HCT116 (cell line): ENCODE measurements around the gene ZNF248. TPM values are rescaled to one million over a fixed set of nuclear protein-coding genes. Genes with fewer than 3 reads are reported as not detected.

Source experiments
- ATAC-seq: fragments of 200-7000 bp; cut with Tn5 transposase; 2 replicates; pipeline ENCODE4 v1.9.1; 2020; ENCODE audit warnings: mild to moderate bottlenecking, moderate library complexity
- BruUV-seq: library from RNA; stranded (reverse); fragments of 400-500 nt; replicated peaks from 2 replicates; lab custom pipeline; 2021; lab: Mats Ljungman, UMichigan
- CTCF ChIA-PET: fragments of 300-600 bp; sonication (Branson Sonifier 250); formaldehyde crosslinking; loops from one replicate; lab custom pipeline; 2021; ENCODE audit warnings: antibody characterized with exemption; lab: Charles Lee
- POLR2A ChIA-PET: fragments of 300-600, 350-600 bp; sonication (Branson Sonifier 250); formaldehyde crosslinking; loops from one replicate; lab custom pipeline; 2021; ENCODE audit warnings: antibody characterized with exemption; lab: Charles Lee
- RAD21 ChIA-PET, 2 experiments: fragments of 300-600 bp; sonication (Branson Sonifier 250); formaldehyde crosslinking; loops; one replicate each; lab custom pipeline; 2023; ENCODE audit warnings: low total read pairs in 2 of 2; ENCODE audit not compliant: uncharacterized antibody in 2 of 2, unreplicated experiment in 2 of 2, low non-redundant PET in 1 of 2; lab: Charles Lee
- DNase-seq: peaks from one replicate; pipeline ENCODE4 v3.0.0-alpha.2; 2010; ENCODE audit warnings: low read depth, low spot score
- H2AFZ ChIP-seq: fragments of 200-600 bp; shearing (Covaris generic), sonication (generic); 2 replicates; pipeline ENCODE4 v1.6.1; 2017; ENCODE audit warnings: low read depth, mixed run types, mixed read lengths, antibody characterized with exemption, low read length; ENCODE audit not compliant: poor library complexity, severe bottlenecking
- H3K27ac ChIP-seq: 2 replicates; pipeline ENCODE4 v1.5.1; 2012; ENCODE audit warnings: low read depth, low read length
- H3K27me3 ChIP-seq: fragments of 200-600 bp; sonication (generic); 2 replicates; pipeline ENCODE4 v1.6.1; 2016; ENCODE audit warnings: mixed run types, low read length, mixed read lengths; ENCODE audit not compliant: insufficient read depth
- H3K36me3 ChIP-seq, 2 experiments: fragments of 200-500 bp in 1 of 2; fragments of 200-600 bp in 1 of 2; sonication (Bioruptor generic) in 1 of 2; sonication (generic) in 1 of 2; 2 replicates each; pipeline versions ENCODE4 v1.5.1 to v1.6.1; 2014 to 2016; ENCODE audit warnings: low read length in 2 of 2, inconsistent platforms in 1 of 2, mixed read lengths in 1 of 2, mixed run types in 1 of 2; ENCODE audit not compliant: insufficient read depth in 2 of 2, control insufficient read depth in 1 of 2
- H3K4me1 ChIP-seq, 2 experiments: fragments of 200-600 bp in 1 of 2; sonication (generic) in 1 of 2; 2 replicates each; pipeline versions ENCODE4 v1.5.1 to v1.6.1; 2012 to 2017; ENCODE audit warnings: low read length in 2 of 2, inconsistent platforms in 1 of 2, mild to moderate bottlenecking in 1 of 2, mixed read lengths in 1 of 2, mixed run types in 1 of 2, moderate library complexity in 1 of 2; ENCODE audit not compliant: insufficient read depth in 2 of 2, control insufficient read depth in 1 of 2
- H3K4me2 ChIP-seq: fragments of 200-600 bp; sonication (generic); 2 replicates; pipeline ENCODE4 v1.6.1; 2017; ENCODE audit warnings: mixed run types, low read length, mixed read lengths
- H3K4me3 ChIP-seq, 2 experiments: fragments of 200-600 bp in 1 of 2; sonication (generic) in 1 of 2; replicated peaks in 1 of 2; 2 replicates each; pipeline ENCODE4 v1.5.1; 2011 to 2016; ENCODE audit warnings: low read length in 2 of 2, control low read depth in 1 of 2, low read depth in 1 of 2, mild to moderate bottlenecking in 1 of 2, mixed read lengths in 1 of 2, mixed run types in 1 of 2
- H3K79me2 ChIP-seq: fragments of 200-600 bp; sonication (generic); 2 replicates; pipeline ENCODE4 v1.6.1; 2017; ENCODE audit warnings: mild to moderate bottlenecking, mixed run types, low read length, moderate library complexity, mixed read lengths; ENCODE audit not compliant: insufficient read depth
- H3K9ac ChIP-seq: fragments of 200-600 bp; sonication (generic); 2 replicates; pipeline ENCODE4 v1.6.1; 2016; ENCODE audit warnings: low read length, mixed read lengths
- H3K9me2 ChIP-seq: fragments of 200-600 bp; sonication (generic), shearing (Covaris generic); 2 replicates; pipeline ENCODE4 v1.6.1; 2017; ENCODE audit warnings: mixed run types, mild to moderate bottlenecking, moderate library complexity; ENCODE audit not compliant: insufficient read depth
- H3K9me3 ChIP-seq, 2 experiments: fragments of 200-500 bp in 1 of 2; fragments of 200-600 bp in 1 of 2; sonication (Bioruptor generic) in 1 of 2; sonication (generic) in 1 of 2; 2 replicates each; pipeline ENCODE4 v1.6.1; 2014 to 2017; ENCODE audit warnings: low read length in 2 of 2, mixed read lengths in 2 of 2, inconsistent platforms in 1 of 2, low read depth in 1 of 2, mild to moderate bottlenecking in 1 of 2, mixed run types in 1 of 2, moderate library complexity in 1 of 2; ENCODE audit not compliant: control insufficient read depth in 1 of 2, insufficient read depth in 1 of 2
- H4K20me1 ChIP-seq: fragments of 200-600 bp; sonication (generic), shearing (Covaris generic); 2 replicates; pipeline ENCODE4 v1.6.1; 2017; ENCODE audit warnings: mixed run types, mild to moderate bottlenecking, moderate library complexity; ENCODE audit not compliant: insufficient read depth
- FOSL1 ChIP-seq: IDR thresholded peaks from 2 replicates; pipeline ENCODE4 v1.6.1; 2012; ENCODE audit warnings: low read depth
- POLR2A ChIP-seq: IDR thresholded peaks from 2 replicates; pipeline ENCODE4 v1.7.0; 2011; ENCODE audit warnings: borderline replicate concordance; ENCODE audit not compliant: insufficient read depth, insufficient read length; ENCODE audit errors: extremely low read depth
- RAD21 ChIP-seq: IDR thresholded peaks from 2 replicates; pipeline ENCODE4 v1.6.1; 2012; ENCODE audit warnings: low read depth, mild to moderate bottlenecking
- REST ChIP-seq: IDR thresholded peaks from 2 replicates; pipeline ENCODE4 v1.6.1; 2012; ENCODE audit warnings: low read depth
- SIN3A ChIP-seq: IDR thresholded peaks from 2 replicates; pipeline ENCODE4 v1.6.1; 2012; ENCODE audit warnings: low read depth
- SRF ChIP-seq: IDR thresholded peaks from 2 replicates; pipeline ENCODE4 v1.6.1; 2012; ENCODE audit warnings: low read depth
- TCF7L2 ChIP-seq: IDR thresholded peaks from 2 replicates; pipeline ENCODE4 v1.7.0; 2011; ENCODE audit warnings: borderline replicate concordance, inconsistent platforms; ENCODE audit not compliant: insufficient read depth, insufficient read length; ENCODE audit errors: extremely low read depth
- ZNF274 ChIP-seq: fragments of 200-500 bp; sonication (Bioruptor generic); IDR thresholded peaks from 2 replicates; pipeline ENCODE4 v1.6.1; 2014; ENCODE audit warnings: mild to moderate bottlenecking, low read depth, low read length, inconsistent platforms
- intact Hi-C: fragments of 100-400 bp; cut with micrococcal nuclease; formaldehyde crosslinking; loops from 2 replicates; pipeline ENCODE4 v1.10.0; 2022
- total RNA-seq: library from RNA; stranded (reverse); gene quantifications from one replicate; pipeline ENCODE4 v1.2.1, GENCODE V29; 2021; ENCODE audit not compliant: unreplicated experiment

The ZNF248 gene
- total RNA-seq, 1 experiment from 2014 or later, result 6.2 TPM

- no peak for TF ChIP-seq REST
Observed at GRCh38 chr10:37826806-37827205, 30.6 kb downstream of the ZNF248 start (continued).

- Histone ChIP-seq H3K27me3 (no peaks in the 10 kb centered on the region), H3K4me2 (no peak overlapping the region), H3K9me3 (peaks cover 0 to 4% of the 10 kb centered on the region in 2 experiments; a peak in 2 of 4 replicates), H3K27ac (no peak overlapping the region), H3K4me3 (no peak overlapping the region), H4K20me1 (no peaks in the 10 kb centered on the region), H3K79me2 (no peaks in the 10 kb centered on the region), H3K4me1 (no peaks in the 10 kb centered on the region), H3K9me2 (no peaks in the 10 kb centered on the region), H2AFZ (no peak overlapping the region), H3K9ac (no peak overlapping the region), H3K36me3 (no peaks in the 10 kb centered on the region)
- TF ChIP-seq REST (no peak), ZNF274 (no peak), POLR2A (no peak), SIN3A (no peak), FOSL1 (no peak), TCF7L2 (no peak), RAD21 (no peak), SRF (no peak)
- intact Hi-C loops, result no loop called here
- DNase-seq, result no peak
- ChIA-PET RAD21 (no interaction called here), POLR2A (no interaction called here), CTCF (no interaction called here)
- no TSS peak for BruUV-seq
- ATAC-seq, result no peak
Observed at GRCh38 chr10:37821237-37821636, 36.2 kb downstream of the ZNF248 start.
